ENCODE results near the gene SBNO2.

Gene SBNO2

GRCh38 chr19:1085676-1086442 lies 88.2 kb downstream of the SBNO2 start:
- Histone ChIP-seq H3K27ac (ENCODE audit: low read depth, low read length, poor library complexity, severe bottlenecking) (peak overlapping the region; percentile 89), H3K79me2 (ENCODE audit: insufficient read depth, low read length) (no peaks in the 10 kb centered on the region), H4K20me1 (ENCODE audit: insufficient read depth, low read length) (no peaks in the 10 kb centered on the region), H3K4me2 (ENCODE audit: low read length) (no peak overlapping the region), H3K27me3 (ENCODE audit: insufficient read depth, low read length) (no peaks in the 10 kb centered on the region), H3K4me1 (ENCODE audit: insufficient read depth, low read length, severe bottlenecking) (peaks cover 52% of the 10 kb centered on the region), H3K4me3 (ENCODE audit: low read depth, low read length, poor library complexity, severe bottlenecking) (no peak overlapping the region), H3F3A (ENCODE audit: insufficient read depth, low read length) (peaks cover 2% of the 10 kb centered on the region; the same call in 1 of the 2 replicates), H3K9me2 (ENCODE audit: low read depth, low read length) (no peaks in the 10 kb centered on the region), H3K36me3 (ENCODE audit: insufficient read depth, low read length) (peaks cover 78% of the 10 kb centered on the region), H3K9me3 (ENCODE audit: low read length) (no peaks in the 10 kb centered on the region), H3K9ac (ENCODE audit: low read length) (no peak overlapping the region), H2AFZ (ENCODE audit: low read length) (no peak overlapping the region)
- TF ChIP-seq CTCF (IDR thresholded peaks at IDR 0.05; ENCODE audit: low read length) (no peak), EZH2 (IDR thresholded peaks at IDR 0.05; ENCODE audit: borderline replicate concordance, low read length) (no peak)

- Histone ChIP-seq H3K9ac (ENCODE audit: low read length) (no peak overlapping the region), H3K36me3 (ENCODE audit: insufficient read depth, low read length) (peaks cover 81% of the 10 kb centered on the region), H4K20me1 (ENCODE audit: insufficient read depth, low read length) (no peaks in the 10 kb centered on the region)
These were observed 88.9 kb downstream of the SBNO2 start for GRCh38 chr19:1085053-1085658.

More at GRCh38 chr19:1085053-1085658, 88.9 kb downstream of the SBNO2 start:
- H3K4me1 ChIP-seq (ENCODE audit: insufficient read depth, low read length, severe bottlenecking), result peaks cover 48% of the 10 kb centered on the region
- no peaks in the 10 kb centered on the region for H3K27me3 ChIP-seq (ENCODE audit: insufficient read depth, low read length)
- H3K79me2 ChIP-seq (ENCODE audit: insufficient read depth, low read length), result no peaks in the 10 kb centered on the region
- no peak overlapping the region for H3K4me2 ChIP-seq (ENCODE audit: low read length)
- no peak overlapping the region for H2AFZ ChIP-seq (ENCODE audit: low read length)
- peak overlapping the region; percentile 49 for H3K27ac ChIP-seq (ENCODE audit: low read depth, low read length, poor library complexity, severe bottlenecking)
- peaks cover 2% of the 10 kb centered on the region; the same call in 1 of the 2 replicates for H3F3A ChIP-seq (ENCODE audit: insufficient read depth, low read length)
- H3K9me2 ChIP-seq (ENCODE audit: low read depth, low read length), result no peaks in the 10 kb centered on the region
- no peaks in the 10 kb centered on the region for H3K9me3 ChIP-seq (ENCODE audit: low read length)
- H3K4me3 ChIP-seq (ENCODE audit: low read depth, low read length, poor library complexity, severe bottlenecking), result no peak overlapping the region
- TF ChIP-seq EZH2 (IDR thresholded peaks at IDR 0.05; ENCODE audit: borderline replicate concordance, low read length) (no peak), CTCF (IDR thresholded peaks at IDR 0.05; ENCODE audit: low read length) (no peak)
